ENCODE measurements around the gene PGGHG.
"Not testable (repeated sequence)": the region's sequence is repeated elsewhere in the genome, so short reads cannot be mapped to it uniquely, and the experiment has no call there.

Gene PGGHG

DNA sequence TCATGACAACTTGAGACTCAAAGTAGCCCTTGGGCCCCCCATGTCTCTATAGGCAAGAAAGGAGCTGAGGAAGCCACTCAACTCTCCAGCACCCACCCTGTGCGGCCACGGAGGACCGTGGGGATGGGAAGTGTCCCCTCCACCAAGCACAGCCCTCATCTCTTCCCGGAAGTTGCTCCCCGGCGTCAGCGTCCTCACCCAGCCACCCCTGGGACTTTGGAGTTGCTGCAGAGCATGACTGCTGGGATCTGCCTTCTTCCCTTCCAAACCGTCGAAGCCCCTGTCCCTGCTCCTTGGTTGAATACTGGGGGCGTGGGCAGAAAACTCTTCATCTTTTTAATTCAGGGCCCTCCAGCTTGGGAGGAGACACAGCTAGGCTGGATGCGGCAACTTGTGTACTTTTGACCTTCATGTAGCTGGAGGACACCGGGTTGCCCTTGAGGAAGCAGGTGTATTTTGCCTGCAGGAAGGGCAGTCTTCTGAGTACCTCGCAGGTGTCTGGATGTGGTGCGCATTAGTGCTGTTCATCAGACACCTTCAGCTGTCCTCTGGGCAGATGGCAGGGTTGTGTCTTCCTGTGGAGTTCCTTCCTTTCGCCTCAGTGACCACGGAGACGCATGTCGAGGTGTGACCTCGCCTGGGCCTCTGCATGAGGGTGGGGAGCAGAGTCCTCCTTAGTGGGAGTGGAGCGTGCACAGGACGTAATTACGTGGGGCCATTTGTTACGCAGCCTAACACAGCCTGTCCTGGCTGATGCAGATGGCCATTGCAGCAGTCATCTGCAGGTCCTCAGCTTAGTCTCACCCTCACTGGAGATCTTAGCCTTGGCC lies 43.9 kb downstream of the PGGHG start:
- DNase-seq = no peak

GRCh38 chr11:333616-334263 lies 44.8 kb downstream of the PGGHG start:
- DNase-seq = not testable (repeated sequence)

DNA sequence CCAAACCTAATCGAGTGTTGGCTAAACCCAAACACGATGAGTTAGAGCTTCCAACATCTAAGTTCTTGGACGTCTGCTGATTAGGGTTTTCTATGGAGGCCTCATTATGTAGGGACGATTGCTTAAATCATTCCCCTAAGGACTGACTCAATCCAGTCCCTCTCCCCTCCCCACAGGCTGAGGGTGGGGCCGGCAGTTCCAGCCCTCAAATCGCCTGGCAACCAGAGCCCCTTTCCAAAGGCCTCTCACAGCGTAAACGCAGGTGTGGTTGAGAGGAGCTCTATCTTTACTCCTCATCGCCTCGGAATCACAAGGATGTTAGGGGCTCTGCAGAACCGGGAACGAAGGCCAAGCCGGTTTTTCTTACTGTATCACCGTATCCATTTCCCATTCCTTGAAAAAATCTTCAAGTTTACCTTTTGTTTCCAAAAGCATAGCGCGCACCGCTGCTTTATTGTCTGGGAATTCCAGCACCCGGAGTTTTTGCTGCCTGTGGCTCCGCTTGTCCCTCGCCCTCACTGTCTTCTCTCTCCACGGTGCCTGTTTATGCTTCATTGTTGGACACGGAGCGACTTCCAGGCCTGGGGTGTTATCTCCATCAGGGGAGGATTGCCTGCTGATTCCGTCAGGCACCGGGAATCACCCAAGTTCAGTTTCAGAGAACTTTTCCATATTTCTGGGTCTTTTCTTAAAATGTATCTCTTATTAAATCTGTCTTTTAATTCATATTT lies 45.5 kb downstream of the PGGHG start:
- DNase-seq = no peak

GRCh38 chr11:335779-336658 lies 47.1 kb downstream of the PGGHG start:
- no peak for DNase-seq

DNA sequence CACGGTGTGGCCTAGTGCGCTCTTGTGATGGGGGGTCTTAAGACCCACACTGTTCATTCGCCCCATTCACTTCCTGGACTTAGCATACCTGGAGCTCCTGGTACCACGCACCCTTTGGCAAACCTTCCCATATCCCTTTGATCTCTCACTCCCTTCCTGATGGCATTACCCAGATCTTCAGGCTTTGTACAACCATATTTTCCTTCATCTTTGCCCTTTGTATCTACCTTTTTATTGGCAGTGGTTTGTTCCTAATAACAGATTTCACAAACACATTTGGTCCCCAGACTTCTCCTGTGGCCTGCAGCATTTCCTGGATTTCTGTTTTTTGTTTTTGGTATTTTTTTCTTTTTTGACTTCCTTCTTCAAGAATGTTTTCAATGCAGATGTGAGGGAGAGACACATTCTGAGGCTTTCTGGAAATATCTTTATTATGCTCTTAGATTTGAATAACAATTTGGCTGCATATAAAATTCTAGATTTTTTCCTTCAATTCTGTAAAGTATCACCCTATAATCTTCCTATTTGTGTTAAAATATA lies 47.8 kb downstream of the PGGHG start:
- DNase-seq = no peak

- no peak for DNase-seq
Measured at GRCh38 chr11:337711-338110, 48.8 kb downstream of the PGGHG start.

DNA sequence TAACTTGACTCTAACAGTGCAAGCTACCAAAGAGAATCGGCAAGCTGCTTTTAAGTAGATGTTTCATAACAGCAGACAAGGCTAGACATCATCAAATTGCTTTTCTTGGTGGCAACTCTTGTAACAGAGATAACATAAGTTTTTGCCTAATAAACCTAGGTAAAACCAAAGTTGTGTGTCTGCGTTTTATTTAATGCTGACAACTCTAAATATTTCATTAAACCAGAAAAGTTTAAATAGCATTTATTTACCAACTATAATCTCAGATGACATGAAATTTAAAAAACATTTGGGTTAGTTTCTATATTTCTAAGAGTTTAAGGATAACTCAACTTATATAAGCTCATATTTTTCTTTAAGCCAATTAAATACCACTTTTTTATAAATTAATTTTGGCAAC lies 51.0 kb downstream of the PGGHG start:
- DNase-seq = no peak

DNA sequence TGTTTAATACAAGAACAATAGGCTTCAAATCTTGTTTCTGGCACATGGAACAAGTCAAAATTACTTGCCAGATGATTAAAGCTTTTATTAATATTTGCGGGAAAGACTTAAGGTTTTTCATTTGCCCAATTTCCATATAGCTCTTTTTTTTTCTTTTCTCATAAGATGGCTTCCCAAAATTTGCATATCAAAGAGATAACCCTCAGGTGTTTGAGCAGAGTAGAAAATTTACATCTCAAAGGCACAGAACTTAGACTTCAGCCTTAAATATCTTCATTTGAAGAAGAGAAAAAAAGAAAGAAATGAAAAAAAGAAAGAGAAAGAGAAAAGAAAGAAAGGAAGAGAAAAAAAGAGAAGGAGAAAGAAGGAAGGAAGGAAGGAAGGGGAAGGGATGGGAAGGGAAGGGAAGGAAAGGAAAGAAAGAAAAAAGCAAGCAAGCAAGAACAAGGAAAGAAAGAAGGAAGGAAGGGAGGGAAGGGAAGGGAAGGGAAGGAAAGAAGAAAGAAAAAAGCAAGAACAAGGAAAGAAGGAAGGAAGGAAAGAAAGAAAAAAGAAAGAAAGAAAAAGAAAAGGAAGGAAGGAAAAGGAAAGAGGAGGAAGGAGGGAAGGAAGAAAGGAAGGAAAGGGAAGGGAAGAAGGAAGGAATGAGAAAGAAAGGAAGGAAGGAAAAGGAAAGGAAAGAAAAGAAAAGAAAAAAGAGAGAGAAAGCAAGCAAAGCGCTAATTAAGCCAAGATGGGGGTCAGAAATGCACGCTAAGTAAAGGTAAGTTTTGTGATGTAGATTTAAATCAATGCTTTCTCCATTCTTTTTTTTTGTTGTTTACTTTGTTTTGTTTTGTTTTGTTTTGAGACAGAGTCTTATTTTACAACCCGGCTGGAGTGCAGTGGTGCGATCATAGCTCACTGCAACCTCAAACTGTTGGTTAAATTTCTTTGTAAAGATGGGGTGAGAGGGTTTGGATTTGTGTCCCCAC lies 51.9 kb downstream of the PGGHG start:
- no peak for DNase-seq

- DNase-seq = no peak
Measured at GRCh38 chr11:342328-342727, 53.4 kb downstream of the PGGHG start.

DNA sequence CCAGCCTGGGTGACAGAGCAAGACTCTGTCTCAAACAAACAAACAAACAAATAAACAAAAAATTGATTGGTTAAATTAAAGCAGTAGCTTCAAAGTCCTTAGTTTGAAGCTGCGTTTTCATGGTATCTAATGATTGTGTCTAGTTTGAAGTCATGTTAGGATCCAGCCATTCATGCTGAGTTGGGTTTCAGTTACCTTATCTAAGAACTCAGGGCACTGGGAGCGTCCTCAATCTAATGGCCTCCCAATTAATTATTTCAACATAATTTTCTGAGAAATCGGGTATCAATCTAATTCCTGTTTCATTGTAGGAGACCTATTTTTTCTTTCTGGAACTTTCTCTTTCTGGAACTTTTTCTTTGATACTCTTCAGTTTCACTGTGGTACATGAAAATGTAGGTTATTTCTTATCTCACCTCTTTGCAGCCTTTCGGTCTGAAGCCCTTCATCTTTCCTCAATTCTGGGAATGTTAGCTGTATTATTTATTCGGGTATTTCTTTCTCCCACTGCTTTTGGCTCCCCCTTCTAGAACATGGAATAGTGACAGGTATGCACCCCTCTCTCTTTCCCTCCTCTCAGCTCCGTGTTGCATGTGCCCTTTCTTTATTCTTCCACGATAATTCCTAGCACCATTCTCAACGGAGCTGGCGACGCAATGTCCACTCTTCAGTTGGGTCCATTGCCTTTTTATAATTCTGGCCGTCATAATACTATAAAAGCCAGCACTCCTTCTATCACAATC lies 56.1 kb downstream of the PGGHG start:
- no peak for DNase-seq

Data from central memory CD4-positive, alpha-beta T cell (primary cell).